Activated gamma-delta T cell treated with anti-CD3 and anti-CD28 coated beads, Interleukin-2, amount 50 U/mL, for 16 hours (primary cell): ENCODE measurements around the gene COX14.

ENCODE experiments used
- DNase-seq: peaks from one replicate; pipeline ENCODE4 v3.0.0-alpha.2; 2020; ENCODE audit warnings: low read depth

The COX14 gene

DNA sequence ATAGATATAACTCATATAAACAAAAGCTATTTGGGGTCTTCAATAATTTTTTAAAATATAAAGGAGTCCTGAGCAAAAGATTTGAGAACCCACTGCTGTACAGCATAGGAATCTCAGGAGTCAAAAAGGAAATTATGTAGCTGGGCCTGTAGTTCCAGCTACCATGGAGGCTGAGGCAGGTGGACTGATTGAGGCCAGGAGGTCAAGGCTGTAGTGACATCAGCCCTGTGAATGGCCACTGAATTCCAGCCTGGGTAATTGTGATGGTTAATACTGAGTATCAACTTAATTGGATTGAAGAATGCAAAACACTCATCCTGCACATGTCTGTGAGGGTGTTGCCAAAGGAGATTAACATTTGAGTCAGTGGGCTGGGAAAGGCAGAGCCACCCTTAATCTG is 44.6 kb downstream of the COX14 start:
- DNase-seq: no peak

GRCh38 chr12:50157259-50157658 is 45.2 kb downstream of the COX14 start:
- DNase-seq: no peak

DNA sequence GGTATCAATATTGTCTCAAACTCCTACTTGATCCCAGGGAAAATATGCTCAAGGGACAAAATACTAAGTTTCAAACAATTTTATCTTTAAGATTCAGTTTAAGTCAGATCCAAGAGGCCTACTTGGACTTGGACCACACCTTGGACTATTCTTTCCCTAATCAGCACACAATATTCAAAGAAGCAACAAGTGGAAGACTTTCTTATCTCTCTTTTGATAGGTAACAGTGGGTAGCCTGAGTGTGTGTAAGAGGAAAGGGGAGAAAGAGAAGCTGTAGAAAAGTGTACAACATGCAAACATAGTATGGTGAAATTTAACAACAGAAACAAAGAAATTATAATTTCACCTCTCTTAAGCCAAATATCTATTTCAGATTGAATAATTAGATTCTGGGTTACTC is 48.6 kb downstream of the COX14 start:
- no peak for DNase-seq

GRCh38 chr12:50162230-50162629 is 50.2 kb downstream of the COX14 start:
- DNase-seq: no peak

DNA sequence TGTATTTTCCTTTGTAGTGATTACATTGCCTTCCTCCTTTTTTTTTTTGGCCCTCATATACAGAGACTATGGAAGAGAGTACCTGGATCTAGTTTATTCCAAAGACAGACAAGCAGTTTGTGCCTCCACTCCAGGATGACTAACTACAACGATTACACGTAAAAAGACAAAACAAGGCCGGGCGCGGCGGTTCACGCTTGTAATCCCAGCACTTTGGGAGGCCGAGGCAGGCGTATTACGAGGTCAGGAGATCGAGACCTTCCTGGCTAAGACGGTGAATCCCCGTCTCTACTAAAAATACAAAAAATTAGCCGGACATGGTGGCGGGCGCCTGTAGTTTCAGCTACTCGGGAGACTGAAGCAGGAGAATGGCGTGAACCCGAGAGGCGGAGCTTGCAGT is 52.9 kb downstream of the COX14 start:
- no peak for DNase-seq

GRCh38 chr12:50166799-50167048 is 54.7 kb downstream of the COX14 start:
- peak; percentile 35 for DNase-seq

DNA sequence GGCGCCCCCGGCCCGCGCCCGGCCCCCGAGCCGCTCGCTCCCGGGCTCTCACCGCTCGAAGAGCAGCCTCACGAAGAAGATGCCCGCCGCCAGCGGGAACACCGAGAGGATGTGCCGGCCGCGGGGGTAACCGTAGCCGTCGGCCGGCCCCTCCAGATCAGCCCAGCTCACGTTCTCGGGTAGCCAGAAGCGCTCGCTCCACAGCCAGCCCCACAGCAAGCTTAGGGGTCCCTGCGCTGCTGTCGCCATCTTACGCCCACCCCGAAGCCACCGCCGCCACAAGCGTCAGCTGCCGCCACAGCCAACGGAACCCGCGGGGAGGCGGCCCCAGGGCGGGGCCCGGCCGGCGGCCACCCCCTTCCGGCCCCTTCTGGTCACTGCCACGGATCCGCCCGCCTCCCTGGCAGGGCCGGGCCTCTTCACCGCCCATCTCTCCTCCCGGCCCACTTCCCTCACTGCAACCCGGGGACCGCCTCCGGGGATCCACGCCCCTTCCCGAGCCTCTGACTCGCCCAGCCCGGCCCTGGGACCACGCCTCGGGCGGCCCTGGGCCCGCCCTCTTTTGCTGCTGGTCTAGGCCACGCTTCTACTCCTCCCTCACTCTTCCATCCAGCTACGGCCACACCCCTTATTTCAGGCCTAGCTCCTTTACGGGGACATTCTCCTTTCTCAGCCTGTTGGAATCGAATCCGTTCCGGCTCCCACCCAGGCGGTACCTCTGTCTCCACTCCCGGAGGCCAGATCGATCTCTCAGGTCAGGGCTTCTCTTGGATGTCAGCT is 55.2 kb downstream of the COX14 start, which contains the start of gene CERS5:
Gene CERS5 (minus strand): TSS at position 321 of the 780 bp plus-strand sequence. CDS start 72 bp downstream, at position 249.
- peak; percentile 96 for DNase-seq
